UCSD-AML1 (cell line): ENCODE data around the gene PPP2R5A.

ENCODE experiments used
- DNase-seq: peaks from one replicate; lab custom pipeline; 2025; ENCODE audit not compliant: unreplicated experiment; lab: John Stamatoyannopoulos, UW

Gene PPP2R5A

DNA sequence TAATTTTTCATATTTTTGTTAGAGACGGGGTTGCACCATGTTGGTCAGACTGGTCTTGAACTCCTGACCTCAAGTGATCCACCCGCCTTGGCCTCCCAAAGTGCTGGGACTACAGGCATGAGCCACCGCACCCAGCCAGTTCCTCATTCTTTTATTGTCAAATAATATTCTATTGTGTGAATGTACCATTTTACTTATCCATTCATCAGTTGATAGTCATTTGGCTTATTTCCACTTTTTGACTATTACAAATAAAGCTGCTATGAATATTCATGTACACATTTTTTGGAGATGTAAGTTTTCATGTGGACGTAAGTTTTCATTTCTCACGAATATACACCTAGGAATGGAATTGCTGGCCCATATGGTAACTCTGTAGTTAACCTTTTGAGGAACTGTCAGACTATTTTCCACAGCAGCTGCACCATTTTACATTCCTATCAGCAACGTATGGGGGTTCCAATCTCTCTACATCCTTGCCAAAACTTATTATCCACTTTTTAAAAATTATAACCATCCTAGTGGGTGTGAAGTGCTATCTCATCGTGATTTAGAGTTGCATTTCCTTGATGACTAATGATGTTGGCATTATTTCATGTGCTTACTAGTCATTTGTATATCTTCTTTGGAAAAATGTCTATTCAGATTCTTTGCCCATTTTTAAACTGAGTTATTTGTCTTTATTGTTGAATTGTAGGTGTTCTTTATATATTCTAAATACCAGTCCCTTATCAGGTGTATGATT is 116.8 kb downstream of the PPP2R5A start:
- DNase-seq = no peak

DNA sequence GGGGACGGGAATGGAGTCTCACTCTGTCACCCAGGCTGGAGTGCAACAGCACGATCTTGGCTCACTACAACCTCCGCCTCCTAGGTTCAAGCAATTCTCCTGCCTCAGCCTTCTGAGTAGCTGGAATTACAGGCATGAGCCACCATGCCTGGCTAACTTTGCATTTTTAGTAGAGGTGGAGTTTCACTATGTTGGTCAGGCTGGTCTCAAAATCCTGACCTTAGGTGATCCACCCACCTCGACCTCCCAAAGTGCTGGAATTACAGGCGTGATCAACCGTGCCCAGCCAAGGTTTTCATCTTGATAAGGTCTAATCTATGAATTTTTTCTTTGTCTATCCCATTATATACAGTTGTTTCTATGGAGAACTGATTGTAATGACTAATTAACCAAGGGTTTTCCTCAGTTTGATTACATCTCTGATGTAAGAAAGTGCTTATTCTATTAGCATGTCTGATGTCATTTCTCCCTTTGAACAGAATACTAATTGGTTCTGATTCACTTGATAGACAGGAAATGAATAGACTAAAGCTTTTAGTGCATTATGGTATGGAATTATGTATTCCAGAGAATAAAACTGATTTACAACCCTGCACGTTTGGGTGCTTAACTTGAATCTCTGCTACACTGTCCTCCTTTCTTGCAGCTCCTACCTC is 117.6 kb downstream of the PPP2R5A start:
- no peak for DNase-seq

DNA sequence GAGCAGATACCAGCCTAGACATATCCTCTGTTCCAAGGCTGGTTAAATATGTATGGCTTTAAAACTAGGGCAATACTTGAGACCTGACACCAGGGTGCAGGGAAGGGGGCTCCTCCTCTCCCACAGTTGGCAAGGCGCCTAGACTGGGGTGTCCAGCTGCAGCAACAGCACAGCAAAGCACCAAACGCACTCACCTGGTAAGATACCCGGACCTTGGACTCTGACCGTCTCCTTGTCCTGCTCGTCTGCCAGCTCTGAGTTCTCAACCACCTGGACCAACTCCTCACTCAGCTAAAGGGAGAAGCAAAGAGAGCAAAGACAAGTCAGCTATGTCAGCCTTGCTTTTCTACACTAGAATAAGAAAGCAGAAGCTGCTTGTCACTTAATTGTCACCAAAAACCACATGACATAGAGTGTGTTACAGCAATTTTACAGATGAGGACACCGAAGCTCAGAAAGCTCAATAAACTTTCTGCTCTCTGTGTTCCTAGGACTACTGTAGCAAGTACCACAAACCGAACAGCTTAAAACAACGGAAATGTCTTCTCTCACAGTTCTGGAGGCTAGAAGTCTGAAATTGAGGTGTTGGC is 125.1 kb downstream of the PPP2R5A start:
- no peak for DNase-seq
